Measurements from ENCODE around the gene NARF. TPM values are rescaled to one million over a fixed set of nuclear protein-coding genes. Genes with fewer than 3 reads are reported as not detected.
A peak's percentile ranks its signal among the peaks of the same experiment; 100 is the strongest.

NARF gene
- total RNA-seq, 1 experiment from 2014 or later: 20.6 TPM

GRCh38 chr17:82447876-82448275, 10.7 kb upstream of the NARF start:
- H3K9me3 Mint-ChIP-seq (ENCODE audit: unreplicated experiment): no peaks in the 10 kb centered on the region
- DNase-seq (ENCODE audit: unreplicated experiment): no peak
- POLR2A ChIA-PET: interaction anchor here (0.6 to 1.3 kb wide), 2 partner anchors 82 to 163 kb away, joined by 4 to 6 read pairs; no protein-coding TSS in a partner anchor
- no peak overlapping the region for H3K27ac Mint-ChIP-seq (ENCODE audit: low read depth, unreplicated experiment)
- intact Hi-C loops (cut with micrococcal nuclease): no loop called here
- H3K36me3 Mint-ChIP-seq (ENCODE audit: insufficient read depth, unreplicated experiment): peaks cover 25% of the 10 kb centered on the region
- CTCF ChIA-PET: no interaction called here
- BruUV-seq (replicated peaks): no TSS peak
- H3K27me3 Mint-ChIP-seq (ENCODE audit: insufficient read depth, unreplicated experiment): no peaks in the 10 kb centered on the region
- no peaks in the 10 kb centered on the region for H3K4me1 Mint-ChIP-seq (ENCODE audit: insufficient read depth, unreplicated experiment)
- H3K4me3 Mint-ChIP-seq (ENCODE audit: unreplicated experiment): no peak overlapping the region
- TF ChIP-seq CTCF (IDR thresholded peaks at IDR 0.05; ENCODE audit: unreplicated experiment): no peak

- H3K27me3 Mint-ChIP-seq (ENCODE audit: insufficient read depth, unreplicated experiment): no peaks in the 10 kb centered on the region
- DNase-seq (ENCODE audit: unreplicated experiment): no peak
- ChIA-PET POLR2A (interaction anchor here (1.0 to 1.8 kb wide), 7 partner anchors 9 to 86 kb away, joined by 3 to 8 read pairs (median 4); partner anchors contain the start of genes FOXK2 and NARF), CTCF (interaction anchor here (0.6 kb wide), 1 partner anchor 11 kb away, joined by 3 read pairs; no protein-coding TSS in a partner anchor)
- H3K4me3 Mint-ChIP-seq (ENCODE audit: unreplicated experiment): peak overlapping the region; percentile 80
- peaks cover 19% of the 10 kb centered on the region for H3K36me3 Mint-ChIP-seq (ENCODE audit: insufficient read depth, unreplicated experiment)
- H3K4me1 Mint-ChIP-seq (ENCODE audit: insufficient read depth, unreplicated experiment): no peaks in the 10 kb centered on the region
- H3K27ac Mint-ChIP-seq (ENCODE audit: low read depth, unreplicated experiment): no peak overlapping the region
- TF ChIP-seq CTCF (IDR thresholded peaks at IDR 0.05; ENCODE audit: unreplicated experiment): no peak
- no TSS peak for BruUV-seq (replicated peaks)
- intact Hi-C loops (cut with micrococcal nuclease): no loop called here
- H3K9me3 Mint-ChIP-seq (ENCODE audit: unreplicated experiment): no peaks in the 10 kb centered on the region
These were observed 9.2 kb upstream of the NARF start for GRCh38 chr17:82449131-82449882.

- Mint-ChIP-seq H3K4me1 (ENCODE audit: insufficient read depth, unreplicated experiment) (no peaks in the 10 kb centered on the region), H3K4me3 (ENCODE audit: unreplicated experiment) (peak overlapping the region; percentile 80), H3K36me3 (ENCODE audit: insufficient read depth, unreplicated experiment) (peaks cover 19% of the 10 kb centered on the region), H3K27me3 (ENCODE audit: insufficient read depth, unreplicated experiment) (no peaks in the 10 kb centered on the region), H3K9me3 (ENCODE audit: unreplicated experiment) (no peaks in the 10 kb centered on the region), H3K27ac (ENCODE audit: low read depth, unreplicated experiment) (peak overlapping the region; percentile 94)
- no peak for DNase-seq (ENCODE audit: unreplicated experiment)
- no peak for TF ChIP-seq CTCF (IDR thresholded peaks at IDR 0.05; ENCODE audit: unreplicated experiment)
- CTCF ChIA-PET: no interaction called here
- POLR2A ChIA-PET: interaction anchor here (1.0 to 1.8 kb wide), 5 partner anchors 8 to 70 kb away, joined by 3 to 8 read pairs (median 4); partner anchors contain the start of genes FOXK2 and NARF
- no TSS peak for BruUV-seq (replicated peaks)
- intact Hi-C loops (cut with micrococcal nuclease): loop anchor here (1.0 to 5.0 kb wide), 2 partner anchors 44 to 77 kb away; no protein-coding TSS in a partner anchor
These were observed 8.6 kb upstream of the NARF start for GRCh38 chr17:82449883-82450356.

GRCh38 chr17:82450357-82451106, 8.0 kb upstream of the NARF start, which contains the start of gene CYBC1:
Gene CYBC1 (minus strand): TSS chr17:82450752. CDS start chr17:82449254, 1,498 bp downstream.
- no peaks in the 10 kb centered on the region for H3K4me1 Mint-ChIP-seq (ENCODE audit: insufficient read depth, unreplicated experiment)
- no peak for TF ChIP-seq CTCF (IDR thresholded peaks at IDR 0.05; ENCODE audit: unreplicated experiment)
- TSS peak; percentile 57 for BruUV-seq (replicated peaks)
- H3K4me3 Mint-ChIP-seq (ENCODE audit: unreplicated experiment): peak within 1 kb of the TSS; percentile 80
- peaks cover 19% of the 10 kb centered on the region for H3K36me3 Mint-ChIP-seq (ENCODE audit: insufficient read depth, unreplicated experiment)
- peak within 1 kb of the TSS; percentile 94 for H3K27ac Mint-ChIP-seq (ENCODE audit: low read depth, unreplicated experiment)
- peak; percentile 86 for DNase-seq (ENCODE audit: unreplicated experiment)
- intact Hi-C loops (cut with micrococcal nuclease): loop anchor here (1.0 to 5.0 kb wide), 2 partner anchors 44 to 77 kb away; no protein-coding TSS in a partner anchor
- CTCF ChIA-PET: interaction anchor here (0.8 kb wide), 1 partner anchor 28 kb away, joined by 5 read pairs; no protein-coding TSS in a partner anchor
- H3K9me3 Mint-ChIP-seq (ENCODE audit: unreplicated experiment): no peaks in the 10 kb centered on the region
- no peaks in the 10 kb centered on the region for H3K27me3 Mint-ChIP-seq (ENCODE audit: insufficient read depth, unreplicated experiment)
- POLR2A ChIA-PET: interaction anchor here (0.9 to 1.8 kb wide), 11 partner anchors 7 to 86 kb away, joined by 3 to 8 read pairs (median 3); partner anchors contain the start of genes FOXK2 and NARF

Measured in MCF 10A (cell line).